GM23248 (cell line): ENCODE measurements around the gene SLC26A8. TPM values are rescaled to one million over a fixed set of nuclear protein-coding genes. Genes with fewer than 3 reads are reported as not detected.
"Not testable (repeated sequence)": the region's sequence is repeated elsewhere in the genome, so short reads cannot be mapped to it uniquely, and the experiment has no call there.

Source experiments
- DNase-seq: peaks from one replicate; pipeline ENCODE4 v3.0.0-alpha.2; 2015
- H2AFZ ChIP-seq: fragments of 200-600 bp; sonication (generic); 2 replicates; pipeline ENCODE4 v1.6.1; 2016; ENCODE audit warnings: antibody characterized with exemption
- H3F3A ChIP-seq: fragments of 200-600 bp; sonication (generic); 2 replicates; pipeline ENCODE4 v1.6.1; 2016; ENCODE audit warnings: mild to moderate bottlenecking, antibody characterized with exemption, mixed run types; ENCODE audit not compliant: insufficient read depth
- H3K27ac ChIP-seq: fragments of 200-600 bp; sonication (generic); 2 replicates; pipeline ENCODE4 v1.5.1; 2016; ENCODE audit warnings: mild to moderate bottlenecking
- H3K27me3 ChIP-seq: fragments of 200-600 bp; sonication (generic); replicated peaks from 2 replicates; pipeline ENCODE4 v1.6.1; 2016; ENCODE audit warnings: mild to moderate bottlenecking; ENCODE audit not compliant: insufficient read depth
- H3K36me3 ChIP-seq: fragments of 200-600 bp; sonication (generic); 2 replicates; pipeline ENCODE4 v1.6.1; 2016; ENCODE audit warnings: low read depth, mild to moderate bottlenecking
- H3K4me1 ChIP-seq: fragments of 200-600 bp; sonication (generic); 2 replicates; pipeline ENCODE4 v1.6.1; 2016; ENCODE audit warnings: mild to moderate bottlenecking; ENCODE audit not compliant: insufficient read depth
- H3K4me2 ChIP-seq: fragments of 200-600 bp; sonication (generic); one replicate; pipeline ENCODE4 v1.6.1; 2016; ENCODE audit warnings: mild to moderate bottlenecking; ENCODE audit not compliant: unreplicated experiment
- H3K4me3 ChIP-seq: fragments of 200-600 bp; sonication (generic); 2 replicates; pipeline ENCODE4 v1.5.1; 2016; ENCODE audit warnings: mild to moderate bottlenecking
- H3K79me2 ChIP-seq: fragments of 200-600 bp; sonication (generic); 2 replicates; pipeline ENCODE4 v1.6.1; 2016; ENCODE audit warnings: mild to moderate bottlenecking; ENCODE audit not compliant: insufficient read depth
- H3K9ac ChIP-seq: fragments of 200-600 bp; sonication (generic); 2 replicates; pipeline ENCODE4 v1.6.1; 2016; ENCODE audit warnings: mild to moderate bottlenecking
- H3K9me2 ChIP-seq: fragments of 200-600 bp; sonication (generic); 2 replicates; pipeline ENCODE4 v1.6.1; 2016; ENCODE audit warnings: mixed run types, mild to moderate bottlenecking, moderate library complexity; ENCODE audit not compliant: insufficient read depth
- H3K9me3 ChIP-seq: fragments of 200-600 bp; sonication (generic); one replicate; pipeline ENCODE4 v1.6.1; 2017; ENCODE audit warnings: low read depth
- H4K20me1 ChIP-seq: fragments of 200-600 bp; sonication (generic); 2 replicates; pipeline ENCODE4 v1.6.0; 2016; ENCODE audit not compliant: insufficient read depth
- EZH2 ChIP-seq: fragments of 200-600 bp; sonication (generic); IDR thresholded peaks from 2 replicates; pipeline ENCODE4 v1.6.1; 2018; ENCODE audit warnings: antibody characterized with exemption, mild to moderate bottlenecking; ENCODE audit not compliant: insufficient read depth, poor library complexity, severe bottlenecking
- EZH2phosphoT487 ChIP-seq: fragments of 200-600 bp; sonication (generic); IDR thresholded peaks from 2 replicates; pipeline ENCODE4 v1.6.1; 2018; ENCODE audit warnings: antibody characterized with exemption, moderate library complexity, mild to moderate bottlenecking, low read depth; ENCODE audit not compliant: insufficient read depth
- WGBS, 2 experiments: methylation state at CpG; one replicate each; pipeline ENCODE4 v1.1.6; 2015 to 2017; ENCODE audit warnings: low lambda C conversion rate in 2 of 2, low coverage in 1 of 2; ENCODE audit errors: missing lambda C conversion rate in 2 of 2; 5-methylcytosine and 5-hydroxymethylcytosine counted together
- in situ Hi-C: fragments of 300-500 bp; cut with MboI; formaldehyde crosslinking; loops from 2 replicates; pipeline ENCODE4 v1.15.0; 2020
- polyA plus RNA-seq: library from polyadenylated mRNA; unstranded; fragments of >200 nt; fragmentation: Nextera tagmentation; extraction: Ambion mirVana; gene quantifications from 2 replicates; pipeline ENCODE4 v1.2.1, GENCODE V29; 2016
- total RNA-seq: library from RNA; depleted of rRNA; stranded (reverse); fragments of >200 nt; shearing (Covaris generic); gene quantifications from 2 replicates; pipeline ENCODE4 v1.2.3, GENCODE V29; 2014

The SLC26A8 gene
- total and polyA plus RNA-seq, 2 experiments from 2014 or later: not detected

GRCh38 chr6:35943390-35943789, 81.1 kb downstream of the SLC26A8 start:
- H3K4me3 ChIP-seq: no peak overlapping the region
- H2AFZ ChIP-seq: no peak overlapping the region
- H3K4me2 ChIP-seq: no peak overlapping the region
- WGBS, 2 experiments: 90 to 96% methylated on average over 1 of the region's 1 CpG
- TF ChIP-seq EZH2phosphoT487 (no peak), EZH2 (no peak)
- H3K27ac ChIP-seq: no peak overlapping the region
- H3K9me3 ChIP-seq: no peaks in the 10 kb centered on the region
- no peak overlapping the region for H3K9ac ChIP-seq
- H3K4me1 ChIP-seq: no peaks in the 10 kb centered on the region
- no peaks in the 10 kb centered on the region for H3K79me2 ChIP-seq
- in situ Hi-C loops: no loop called here
- no peaks in the 10 kb centered on the region for H3K27me3 ChIP-seq
- H3K9me2 ChIP-seq: no peaks in the 10 kb centered on the region
- no peaks in the 10 kb centered on the region for H3K36me3 ChIP-seq
- no peaks in the 10 kb centered on the region for H3F3A ChIP-seq
- no peak for DNase-seq
- H4K20me1 ChIP-seq: no peaks in the 10 kb centered on the region

DNA sequence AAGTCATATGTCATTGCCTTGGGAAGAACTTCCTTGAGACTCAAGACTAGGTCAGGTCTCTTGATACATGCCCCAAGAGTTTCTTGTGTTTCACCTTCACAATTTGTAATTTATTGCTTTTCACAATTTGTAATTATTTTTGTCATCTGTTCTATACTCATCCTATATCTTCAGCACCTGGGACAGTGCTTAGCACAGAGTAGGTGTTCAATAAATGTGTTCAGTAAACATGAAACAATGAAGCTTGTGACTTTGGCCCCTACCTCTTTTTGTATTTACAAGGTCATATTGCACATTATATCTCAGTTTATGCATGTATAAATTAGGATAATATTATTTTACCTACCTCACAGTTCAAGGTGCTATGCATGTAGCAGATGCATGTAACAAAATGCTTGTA, 82.1 kb downstream of the SLC26A8 start:
- H3K9me2 ChIP-seq: no peaks in the 10 kb centered on the region
- no peaks in the 10 kb centered on the region for H3K36me3 ChIP-seq
- TF ChIP-seq EZH2 (no peak), EZH2phosphoT487 (no peak)
- no peak overlapping the region for H3K4me2 ChIP-seq
- no peaks in the 10 kb centered on the region for H3K4me1 ChIP-seq
- in situ Hi-C loops: no loop called here
- no peak overlapping the region for H3K9ac ChIP-seq
- no peaks in the 10 kb centered on the region for H3K9me3 ChIP-seq
- no peaks in the 10 kb centered on the region for H3F3A ChIP-seq
- H3K79me2 ChIP-seq: no peaks in the 10 kb centered on the region
- H3K4me3 ChIP-seq: no peak overlapping the region
- no peaks in the 10 kb centered on the region for H3K27me3 ChIP-seq
- H2AFZ ChIP-seq: no peak overlapping the region
- no peak overlapping the region for H3K27ac ChIP-seq
- H4K20me1 ChIP-seq: no peaks in the 10 kb centered on the region
- no peak for DNase-seq

- H3K79me2 ChIP-seq, DNase-seq, H3K27ac ChIP-seq, H3K4me2 ChIP-seq, H3K9me2 ChIP-seq, in situ Hi-C loops, H2AFZ ChIP-seq, H3K36me3 ChIP-seq, H3K9ac ChIP-seq, H3K9me3 ChIP-seq, H3K4me3 ChIP-seq, H3K27me3 ChIP-seq, H4K20me1 ChIP-seq, H3F3A ChIP-seq, H3K4me1 ChIP-seq: not testable (repeated sequence)
- 62 to 67% methylated on average over 7 of the region's 7 CpGs for WGBS, 2 experiments
These were observed 83.3 kb downstream of the SLC26A8 start for GRCh38 chr6:35941170-35941569.

- H2AFZ ChIP-seq, H3K27me3 ChIP-seq, H3K9ac ChIP-seq, H4K20me1 ChIP-seq, H3K27ac ChIP-seq, H3K79me2 ChIP-seq, H3F3A ChIP-seq, H3K4me2 ChIP-seq, H3K4me1 ChIP-seq, H3K4me3 ChIP-seq, H3K9me2 ChIP-seq, in situ Hi-C loops, DNase-seq, H3K36me3 ChIP-seq, H3K9me3 ChIP-seq: not testable (repeated sequence)
- 74 to 79% methylated on average over 2 of the region's 2 CpGs for WGBS, 2 experiments
These were observed 84.4 kb downstream of the SLC26A8 start for GRCh38 chr6:35940014-35940413.

DNA sequence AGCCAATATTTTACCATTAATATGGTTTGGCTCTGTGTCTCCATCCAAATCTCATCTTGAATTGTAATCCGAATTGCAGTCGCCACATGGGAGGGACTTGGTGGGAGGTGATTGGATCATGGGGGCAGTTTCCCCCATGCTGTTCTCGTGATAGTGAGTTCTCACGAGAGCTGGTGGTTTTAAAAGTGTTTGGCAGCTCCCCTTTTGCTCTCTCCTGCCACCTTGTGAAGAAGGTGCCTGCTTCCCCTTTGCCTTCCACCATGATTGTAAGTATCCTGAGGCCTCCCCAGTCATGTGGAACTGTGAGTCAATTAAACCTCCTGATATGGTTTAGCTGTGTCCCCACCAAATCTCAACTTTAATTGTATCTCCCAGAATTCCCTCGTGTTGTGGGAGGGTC, 85.2 kb downstream of the SLC26A8 start:
- H3K4me1 ChIP-seq, H3K79me2 ChIP-seq, H3K27ac ChIP-seq, H2AFZ ChIP-seq, H3K27me3 ChIP-seq, H3K36me3 ChIP-seq, DNase-seq, H3F3A ChIP-seq, H3K9me3 ChIP-seq, H3K9ac ChIP-seq, H4K20me1 ChIP-seq, H3K4me3 ChIP-seq, H3K9me2 ChIP-seq, H3K4me2 ChIP-seq, in situ Hi-C loops: not testable (repeated sequence)
- WGBS, 2 experiments: 55% methylated on average over 5 of the region's 5 CpGs
